ENCODE results near the gene FXYD6.

Gene FXYD6

GRCh38 chr11:117833401-117833891, 43.0 kb downstream of the FXYD6 start:
- no peak for TF ChIP-seq CTCF (IDR thresholded peaks at IDR 0.05; ENCODE audit: low read depth, low read length)
- DNase-seq (ENCODE audit: extremely low read depth, low read depth) = no peak

- no peak for DNase-seq (ENCODE audit: extremely low read depth, low read depth)
- TF ChIP-seq CTCF (IDR thresholded peaks at IDR 0.05; ENCODE audit: low read depth, low read length) = no peak
Measured at GRCh38 chr11:117832511-117832910, 43.9 kb downstream of the FXYD6 start.

GRCh38 chr11:117831661-117832415, 44.6 kb downstream of the FXYD6 start:
- TF ChIP-seq CTCF (IDR thresholded peaks at IDR 0.05; ENCODE audit: low read depth, low read length) = no peak

GRCh38 chr11:117830674-117831351, 45.6 kb downstream of the FXYD6 start:
- no peak for DNase-seq (ENCODE audit: extremely low read depth, low read depth)
- TF ChIP-seq CTCF (IDR thresholded peaks at IDR 0.05; ENCODE audit: low read depth, low read length) = no peak

More at GRCh38 chr11:117831661-117832415, 44.6 kb downstream of the FXYD6 start:
- DNase-seq (ENCODE audit: extremely low read depth, low read depth) = no peak

GRCh38 chr11:117830072-117830471, 46.4 kb downstream of the FXYD6 start:
- no peak for DNase-seq (ENCODE audit: extremely low read depth, low read depth)

GRCh38 chr11:117829369-117829725, 47.1 kb downstream of the FXYD6 start:
- DNase-seq (ENCODE audit: extremely low read depth, low read depth) = no peak
- no peak for TF ChIP-seq CTCF (IDR thresholded peaks at IDR 0.05; ENCODE audit: low read depth, low read length)

More at GRCh38 chr11:117830072-117830471, 46.4 kb downstream of the FXYD6 start:
- TF ChIP-seq CTCF (IDR thresholded peaks at IDR 0.05; ENCODE audit: low read depth, low read length) = no peak

Measured in AG09319 (cell line).